Small intestine (tissue), 16 donors: ENCODE results near the gene SFT2D2. TPM values are rescaled to one million over a fixed set of nuclear protein-coding genes. Genes with fewer than 3 reads are reported as not detected.
A peak's percentile ranks its signal among the peaks of the same experiment; 100 is the strongest.
"Not testable (repeated sequence)": the region's sequence is repeated elsewhere in the genome, so short reads cannot be mapped to it uniquely, and the experiment has no call there.

Experiments
- DNase-seq, 2 donors: peaks; one replicate each; pipeline versions ENCODE4 v3.0.0 to v3.0.0-alpha.2; 2013
- FAIRE-seq: peaks from 2 replicates; lab custom pipeline; 2012; peaks lifted over from hg19 to GRCh38; lab: Jason Lieb, UNC
- H3K27ac ChIP-seq, 3 donors: one replicate each; pipeline ENCODE4 v1.5.1; 2013; ENCODE audit warnings: low read length in 2 of 3, mild to moderate bottlenecking in 2 of 3, control low read depth in 1 of 3, inconsistent platforms in 1 of 3, low read depth in 1 of 3, moderate library complexity in 1 of 3
- H3K27me3 ChIP-seq, 3 donors: one replicate each; pipeline ENCODE4 v1.6.1; 2013; ENCODE audit warnings: low read length in 3 of 3, inconsistent platforms in 1 of 3; ENCODE audit not compliant: control insufficient read depth in 3 of 3, insufficient read depth in 3 of 3
- H3K36me3 ChIP-seq, 3 donors: one replicate each; pipeline ENCODE4 v1.6.1; 2013; ENCODE audit warnings: low read length in 3 of 3, inconsistent platforms in 1 of 3, low read depth in 1 of 3, mild to moderate bottlenecking in 1 of 3, moderate library complexity in 1 of 3; ENCODE audit not compliant: control insufficient read depth in 3 of 3, insufficient read depth in 2 of 3
- H3K4me1 ChIP-seq, 3 donors: one replicate each; pipeline ENCODE4 v1.6.1; 2013; ENCODE audit warnings: low read length in 2 of 3, inconsistent platforms in 1 of 3, low read depth in 1 of 3, mild to moderate bottlenecking in 1 of 3, moderate library complexity in 1 of 3; ENCODE audit not compliant: control insufficient read depth in 3 of 3, insufficient read depth in 2 of 3
- H3K4me3 ChIP-seq, 3 donors: one replicate each; pipeline ENCODE4 v1.5.1; 2013; ENCODE audit warnings: low read length in 3 of 3, control low read depth in 1 of 3, inconsistent platforms in 1 of 3, low read depth in 1 of 3, mild to moderate bottlenecking in 1 of 3, moderate library complexity in 1 of 3
- H3K9me3 ChIP-seq, 2 donors: one replicate each; pipeline ENCODE4 v1.6.1; 2013; ENCODE audit warnings: low read depth in 1 of 2, low read length in 1 of 2; ENCODE audit not compliant: control insufficient read depth in 2 of 2, insufficient read depth in 1 of 2
- WGBS, 3 donors: extraction: QIAGEN DNeasy Blood & Tissue Kit; methylation state at CpG; one replicate each; pipeline ENCODE4 v1.1.7; 2013; 5-methylcytosine and 5-hydroxymethylcytosine counted together
- long read RNA-seq, 10 donors: transcript quantifications; one replicate each; lab custom pipeline, GENCODE V29; 2026
- polyA plus RNA-seq, 4 donors: library from polyadenylated mRNA; stranded (reverse) in 3 of 4; unstranded in 1 of 4; fragments of 200-250 nt in 3 of 4; fragments of 120-200 nt in 1 of 4; gene quantifications; one replicate each; pipeline versions ENCODE4 v1.2.1 to v1.2.3, GENCODE V29; 2013
- donor health status: healthy with polysubstance abuse.
- donor health status: control.
- donor health status: control.
- donor health status: Bipolar disorder and iron deficiency.
- donor health status: healthy.

Gene SFT2D2
- 10 to 100 TPM in 1 of 4 donors, 1 to 10 TPM in 3; 2.4 to 17.9 (median 6.7) TPM for polyA plus RNA-seq
- long read RNA-seq, donor 1 = 0 reads
- long read RNA-seq, donor 2, full-length matches to known transcripts = 3 of 3 reads
- long read RNA-seq, donor 2, partial matches to known transcripts = 0 of 3 reads
- long read RNA-seq, donor 2, other reads (novel, unspliced or antisense) = 0 of 3 reads
- long read RNA-seq, donor 3 = 0 reads
- long read RNA-seq, donor 4 = 0 reads
- long read RNA-seq, donor 5 = 0 reads
- long read RNA-seq, donor 6, full-length matches to known transcripts = 1 of 1 reads
- long read RNA-seq, donor 6, partial matches to known transcripts = 0 of 1 reads
- long read RNA-seq, donor 6, other reads (novel, unspliced or antisense) = 0 of 1 reads
- long read RNA-seq, donor 7 = 0 reads
- long read RNA-seq, donor 8, full-length matches to known transcripts = 1 of 1 reads
- long read RNA-seq, donor 8, partial matches to known transcripts = 0 of 1 reads
- long read RNA-seq, donor 8, other reads (novel, unspliced or antisense) = 0 of 1 reads
- long read RNA-seq, donor 9, full-length matches to known transcripts = 1 of 1 reads
- long read RNA-seq, donor 9, partial matches to known transcripts = 0 of 1 reads
- long read RNA-seq, donor 9, other reads (novel, unspliced or antisense) = 0 of 1 reads
- long read RNA-seq, donor 10, full-length matches to known transcripts = 5 of 5 reads
- long read RNA-seq, donor 10, partial matches to known transcripts = 0 of 5 reads
- long read RNA-seq, donor 10, other reads (novel, unspliced or antisense) = 0 of 5 reads

DNA sequence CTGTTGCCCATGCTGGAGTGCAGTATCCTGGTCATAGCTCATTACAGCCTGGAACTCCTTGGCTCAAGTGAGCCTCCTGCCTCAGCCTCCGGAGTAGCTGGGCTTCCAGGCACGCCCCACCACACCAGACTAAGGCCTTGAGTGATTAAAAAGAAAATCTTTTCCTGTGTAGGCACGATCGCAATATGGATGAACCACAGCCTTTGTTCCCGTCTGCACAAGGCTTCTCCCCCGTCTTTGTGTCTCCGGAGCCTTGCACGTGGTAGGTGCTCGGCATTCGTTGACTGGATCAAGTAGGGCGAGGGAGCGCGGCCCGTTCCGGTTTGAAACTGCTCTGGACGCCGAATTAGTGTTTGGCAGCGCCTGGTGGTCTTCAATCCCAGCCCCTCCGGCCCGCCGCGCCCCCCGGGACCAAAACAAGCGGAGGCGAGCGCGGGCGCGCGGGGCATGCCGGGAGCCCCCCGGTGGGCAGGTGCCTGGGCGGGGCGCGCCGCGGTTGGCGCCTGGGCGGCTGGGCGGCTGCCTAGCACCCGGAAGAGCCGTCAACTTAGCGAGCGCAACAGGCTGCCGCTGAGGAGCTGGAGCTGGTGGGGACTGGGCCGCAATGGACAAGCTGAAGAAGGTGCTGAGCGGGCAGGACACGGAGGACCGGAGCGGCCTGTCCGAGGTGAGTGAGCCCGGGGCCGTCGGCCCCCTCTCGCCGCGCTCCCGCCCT lies at the start of gene SFT2D2:
SFT2D2 (plus strand) TSS at position 529 of the 715 bp plus-strand sequence; CDS start at position 605, 76 bp downstream.
- no peak for FAIRE-seq
- no peaks in the 10 kb centered on the region for H3K27me3 ChIP-seq
- WGBS, 3 donors = 1 to 3% (median 2%) methylated on average over 32 to 58 of the region's 58 CpGs

DNA sequence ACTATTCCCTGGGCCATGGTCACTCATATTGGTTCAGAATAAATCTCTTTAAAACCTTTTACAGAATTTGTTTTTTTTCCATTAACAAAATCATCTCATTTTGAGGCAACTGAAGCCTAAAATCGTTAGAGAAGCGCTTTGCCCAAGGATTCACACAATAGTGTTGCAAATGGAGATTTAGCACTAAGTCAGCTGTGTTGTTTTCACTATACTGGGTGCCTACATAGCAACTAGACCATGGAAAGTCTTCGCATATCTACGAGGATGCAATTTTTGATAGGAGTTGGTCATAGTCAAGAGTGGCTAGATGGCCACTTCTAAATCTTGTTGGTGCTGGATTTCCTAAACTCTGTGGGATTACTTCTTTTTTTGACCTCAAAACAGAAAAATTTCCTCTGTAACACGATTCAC lies 47.6 kb upstream of the SFT2D2 start:
- H3K27ac ChIP-seq = peak overlapping the region; percentile 62 to 97 (median 93)
- FAIRE-seq = no peak
- 69 to 72% (median 72%) methylated on average over 5 of the region's 5 CpGs for WGBS, 3 donors

More for the DNA sequence above, at the start of gene SFT2D2:
- H3K4me1 ChIP-seq = peaks cover 0 to 15% (median 6%) of the 10 kb centered on the region in 3 donors
- H3K27ac ChIP-seq = peak within 1 kb of the TSS; percentile 62 to 87 (median 82)
- H3K9me3 ChIP-seq = peaks cover 0 to 5% of the 10 kb centered on the region in 2 donors
- peaks cover 0 to 3% (median 0%) of the 10 kb centered on the region in 3 donors for H3K36me3 ChIP-seq
- peak within 1 kb of the TSS; percentile 87 to 98 (median 96) for H3K4me3 ChIP-seq
- DNase-seq = peak; percentile 83 to 93

DNA sequence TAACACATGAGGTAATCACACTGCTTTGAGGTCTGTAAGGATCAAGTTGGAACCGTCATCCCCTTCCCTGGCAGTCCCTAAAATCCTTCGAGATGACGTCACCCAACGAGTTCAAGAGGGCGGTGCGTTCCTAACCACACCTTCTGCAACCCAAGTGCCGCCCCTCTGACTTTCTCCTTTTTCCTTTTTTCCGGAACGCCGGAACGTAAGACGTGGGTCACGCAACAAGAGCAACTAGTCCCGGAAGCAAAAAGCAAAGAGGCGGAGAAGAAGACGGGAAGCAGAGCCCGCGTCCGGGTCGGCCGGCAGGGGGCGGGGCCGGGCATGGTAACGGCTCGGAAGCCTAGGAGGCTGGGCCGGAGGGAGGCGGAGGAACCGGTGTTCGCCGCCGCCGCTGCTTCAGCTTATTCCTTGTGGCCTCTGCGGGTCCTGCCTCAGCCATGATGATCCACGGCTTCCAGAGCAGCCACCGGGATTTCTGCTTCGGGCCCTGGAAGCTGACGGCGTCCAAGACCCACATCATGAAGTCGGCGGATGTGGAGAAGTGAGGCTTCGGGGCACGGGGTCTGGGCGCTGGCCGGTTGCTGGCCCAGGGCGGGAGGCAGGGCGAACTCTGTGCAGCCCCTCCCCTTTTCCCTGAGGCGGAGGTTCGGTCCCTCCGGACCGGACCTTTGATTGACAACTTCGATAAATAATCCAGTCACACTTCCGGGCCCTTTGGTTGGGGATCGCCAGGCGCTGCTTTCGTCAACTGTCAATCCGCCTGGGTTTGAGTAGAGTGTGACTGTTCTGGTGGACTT lies 47.0 kb upstream of the SFT2D2 start, which contains the start of gene TIPRL:
TIPRL (plus strand) TSS at position 325 of the 800 bp plus-strand sequence; CDS start at position 441, 116 bp downstream.
- DNase-seq (peak; percentile 98), FAIRE-seq (peak; percentile 5)
- Histone ChIP-seq H3K27ac (peak within 1 kb of the TSS; percentile 93 to 97 (median 93)), H3K27me3 (no peaks in the 10 kb centered on the region), H3K9me3 (no peaks in the 10 kb centered on the region), H3K36me3 (peaks cover 0 to 3% (median 1%) of the 10 kb centered on the region in 3 donors), H3K4me1 (no peaks in the 10 kb centered on the region), H3K4me3 (peak within 1 kb of the TSS; percentile 66 to 79 (median 76))
- 0% methylated on average over 47 to 56 of the region's 56 CpGs for WGBS, 3 donors

More for the DNA sequence above, 47.6 kb upstream of the SFT2D2 start:
- Histone ChIP-seq H3K36me3 (peaks cover 0 to 3% (median 0%) of the 10 kb centered on the region in 3 donors), H3K27me3 (no peaks in the 10 kb centered on the region), H3K4me1 (no peaks in the 10 kb centered on the region), H3K4me3 (peak overlapping the region in 2 of 3 donors; percentile 66 to 79), H3K9me3 (no peaks in the 10 kb centered on the region)
- no peak for DNase-seq

DNA sequence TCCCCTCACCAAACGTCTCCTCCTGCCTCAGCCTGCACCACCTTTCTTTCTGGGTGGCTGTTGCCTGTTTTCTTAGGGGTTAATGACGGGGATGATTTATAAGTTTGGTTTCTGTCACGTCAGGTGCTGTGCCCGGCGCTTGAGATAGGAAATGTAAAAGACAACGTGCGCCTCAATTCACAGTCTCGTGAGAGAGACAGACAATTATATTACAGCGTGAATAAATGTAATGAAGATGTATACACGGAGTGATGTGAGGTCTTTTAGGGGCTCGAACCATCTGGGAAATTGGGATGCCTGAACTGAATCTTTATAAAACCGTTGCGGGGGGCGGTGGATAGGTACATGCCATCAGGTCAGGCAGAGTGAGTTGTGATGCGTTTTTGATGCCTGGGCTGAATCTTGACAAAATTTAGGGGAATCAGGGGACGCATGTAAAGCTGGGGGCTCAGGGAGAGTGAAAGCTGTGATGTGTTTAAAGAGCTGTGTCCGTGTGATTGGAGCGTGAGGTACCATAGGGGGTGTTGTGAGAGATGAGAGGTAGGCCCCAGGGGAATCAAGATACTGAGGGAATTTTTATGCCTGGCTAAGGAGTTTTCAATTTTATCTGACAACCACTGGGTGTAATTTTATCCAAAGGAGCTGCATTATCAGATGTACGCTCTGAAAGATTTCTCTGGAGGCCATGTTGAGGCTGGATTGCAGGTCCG lies 46.2 kb upstream of the SFT2D2 start:
- H3K27ac ChIP-seq = peak overlapping the region; percentile 93 to 97 (median 93)
- H3K9me3 ChIP-seq = no peaks in the 10 kb centered on the region
- 2 to 4% (median 4%) methylated on average over 20 of the region's 20 CpGs for WGBS, 3 donors
- peak overlapping the region; percentile 66 to 79 (median 76) for H3K4me3 ChIP-seq
- peaks cover 0 to 3% (median 2%) of the 10 kb centered on the region in 3 donors for H3K36me3 ChIP-seq
- FAIRE-seq (no peak), DNase-seq (no peak)
- H3K27me3 ChIP-seq = no peaks in the 10 kb centered on the region
- no peaks in the 10 kb centered on the region for H3K4me1 ChIP-seq

DNA sequence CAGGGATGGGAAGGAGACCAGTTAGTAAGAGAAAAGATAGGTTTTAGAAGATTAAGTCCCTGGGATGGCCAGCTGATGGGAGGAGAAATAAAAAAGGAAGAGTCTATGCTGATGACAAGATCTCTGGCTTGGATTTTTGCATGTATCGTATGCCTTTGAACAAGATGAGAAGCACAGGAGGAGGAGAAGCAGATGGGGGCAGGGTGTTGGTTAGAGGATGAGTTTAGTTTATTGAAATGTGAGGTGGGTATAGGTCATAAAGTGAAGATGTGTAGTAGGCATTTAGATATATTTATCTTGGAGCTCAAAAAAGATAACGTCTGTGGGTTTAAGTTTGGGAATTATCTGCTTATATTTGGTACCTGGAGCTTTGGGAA lies 45.7 kb upstream of the SFT2D2 start:
- no peaks in the 10 kb centered on the region for H3K27me3 ChIP-seq
- H3K27ac ChIP-seq = peak overlapping the region in 2 of 3 donors; percentile 93 to 97
- WGBS, 3 donors = 24 to 31% (median 25%) methylated on average over 2 of the region's 2 CpGs
- H3K36me3 ChIP-seq = peaks cover 0 to 3% (median 2%) of the 10 kb centered on the region in 3 donors
- no peaks in the 10 kb centered on the region for H3K9me3 ChIP-seq
- DNase-seq (peak; percentile 5 to 11), FAIRE-seq (no peak)
- no peaks in the 10 kb centered on the region for H3K4me1 ChIP-seq
- peak overlapping the region in 2 of 3 donors; percentile 66 to 79 for H3K4me3 ChIP-seq

DNA sequence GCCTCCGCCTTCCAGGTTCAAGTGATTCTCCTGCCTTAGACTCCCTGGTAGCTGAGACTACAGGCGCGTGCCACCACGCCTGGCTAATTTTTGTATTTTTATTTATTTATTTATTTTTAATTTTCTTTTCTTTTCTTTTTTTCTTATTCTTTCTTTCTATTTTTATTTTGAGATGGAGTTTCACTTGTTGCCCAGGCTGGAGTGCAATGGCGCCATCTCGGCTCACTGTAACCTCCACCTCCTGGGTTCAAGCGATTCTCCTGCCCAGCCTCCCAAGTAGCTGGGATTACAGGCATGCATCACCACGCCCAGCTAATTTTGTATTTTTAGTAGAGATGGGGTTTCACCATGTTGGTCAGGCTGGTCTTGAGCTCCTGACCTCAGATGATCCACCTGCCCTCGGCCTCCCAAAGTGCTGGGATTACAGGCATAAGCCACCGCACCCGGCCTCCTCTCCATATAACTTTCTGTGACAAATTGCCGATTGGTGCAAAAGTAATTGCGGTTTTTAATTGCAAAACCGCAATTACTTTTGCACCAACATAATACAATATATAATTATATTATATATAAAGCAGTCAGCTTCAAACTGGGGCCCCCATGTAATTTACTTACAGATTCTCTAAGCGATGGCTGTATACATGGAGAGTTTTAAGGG lies 44.6 kb upstream of the SFT2D2 start:
- whole genome bisulfite sequencing, 3 donors = 96 to 97% (median 97%) methylated on average over 15 of the region's 15 CpGs
- not testable (repeated sequence) for H3K27ac ChIP-seq, FAIRE-seq, DNase-seq, H3K27me3 ChIP-seq, H3K4me1 ChIP-seq, H3K4me3 ChIP-seq, H3K9me3 ChIP-seq
- H3K36me3 ChIP-seq = peaks cover 0 to 11% (median 2%) of the 10 kb centered on the region in 3 donors

DNA sequence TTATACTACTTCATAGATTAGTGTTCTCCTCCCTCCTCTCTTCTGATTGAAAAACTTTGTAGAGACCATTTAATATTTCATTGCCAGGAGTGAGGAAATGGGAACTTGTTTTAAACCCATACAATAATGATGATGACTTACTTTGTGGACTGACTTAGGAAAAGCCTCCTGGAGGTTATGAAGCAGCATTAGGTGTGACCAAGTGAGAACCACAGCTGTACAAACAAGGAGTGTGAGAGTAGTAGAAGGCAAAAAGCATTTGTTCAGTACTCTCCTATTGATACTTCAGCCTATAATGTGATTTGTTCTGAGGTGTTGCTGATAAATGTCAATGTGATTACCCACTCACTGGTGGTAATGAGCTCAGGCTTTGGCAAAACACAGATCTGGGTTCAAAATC lies 38.6 kb upstream of the SFT2D2 start:
- no peaks in the 10 kb centered on the region for H3K27me3 ChIP-seq
- H3K27ac ChIP-seq = no peak overlapping the region
- no peaks in the 10 kb centered on the region for H3K9me3 ChIP-seq
- H3K4me3 ChIP-seq = no peak overlapping the region
- H3K4me1 ChIP-seq = no peaks in the 10 kb centered on the region
- DNase-seq (no peak), FAIRE-seq (no peak)
- H3K36me3 ChIP-seq = peaks cover 2 to 36% (median 5%) of the 10 kb centered on the region in 3 donors
